ENCODE data around the gene CCDC127.

DNA sequence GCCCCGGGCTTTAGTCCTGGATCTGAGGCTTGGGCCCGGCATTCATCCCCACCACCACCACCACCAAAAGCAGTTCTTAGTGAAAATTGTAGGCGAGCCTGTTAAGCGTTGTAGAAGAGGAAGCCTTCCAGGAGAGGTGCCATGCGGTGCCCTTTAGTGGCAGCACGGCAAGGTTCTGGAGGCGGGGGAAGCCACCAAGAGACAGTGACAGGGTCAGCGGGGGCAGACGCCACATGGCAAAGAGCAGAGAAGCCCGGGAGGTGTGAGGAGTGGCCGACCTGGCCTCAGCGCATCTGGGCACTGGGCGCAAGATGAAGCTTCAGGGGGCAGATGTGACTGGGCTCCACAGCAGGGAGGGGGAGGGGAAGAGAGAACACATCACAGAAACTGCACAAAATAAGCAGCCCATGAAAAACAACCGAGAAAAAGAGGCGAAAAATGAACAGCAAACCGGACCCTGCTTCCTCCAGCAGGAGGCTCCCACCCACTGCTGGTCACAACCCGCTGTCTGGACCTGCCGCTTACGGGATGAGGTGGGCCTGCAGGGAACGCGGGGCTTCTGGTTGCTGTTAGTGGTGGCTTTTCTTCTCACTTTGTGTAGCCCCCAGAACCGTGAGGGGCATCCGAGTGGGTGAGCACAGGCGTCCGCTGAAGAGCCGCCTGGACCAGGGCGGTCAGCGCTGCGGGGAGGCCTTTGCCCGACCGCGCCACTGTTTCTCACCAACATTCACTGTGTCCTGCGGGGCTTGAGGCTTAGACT is 22.4 kb downstream of the CCDC127 start:
- TF ChIP-seq, protein P1, sequence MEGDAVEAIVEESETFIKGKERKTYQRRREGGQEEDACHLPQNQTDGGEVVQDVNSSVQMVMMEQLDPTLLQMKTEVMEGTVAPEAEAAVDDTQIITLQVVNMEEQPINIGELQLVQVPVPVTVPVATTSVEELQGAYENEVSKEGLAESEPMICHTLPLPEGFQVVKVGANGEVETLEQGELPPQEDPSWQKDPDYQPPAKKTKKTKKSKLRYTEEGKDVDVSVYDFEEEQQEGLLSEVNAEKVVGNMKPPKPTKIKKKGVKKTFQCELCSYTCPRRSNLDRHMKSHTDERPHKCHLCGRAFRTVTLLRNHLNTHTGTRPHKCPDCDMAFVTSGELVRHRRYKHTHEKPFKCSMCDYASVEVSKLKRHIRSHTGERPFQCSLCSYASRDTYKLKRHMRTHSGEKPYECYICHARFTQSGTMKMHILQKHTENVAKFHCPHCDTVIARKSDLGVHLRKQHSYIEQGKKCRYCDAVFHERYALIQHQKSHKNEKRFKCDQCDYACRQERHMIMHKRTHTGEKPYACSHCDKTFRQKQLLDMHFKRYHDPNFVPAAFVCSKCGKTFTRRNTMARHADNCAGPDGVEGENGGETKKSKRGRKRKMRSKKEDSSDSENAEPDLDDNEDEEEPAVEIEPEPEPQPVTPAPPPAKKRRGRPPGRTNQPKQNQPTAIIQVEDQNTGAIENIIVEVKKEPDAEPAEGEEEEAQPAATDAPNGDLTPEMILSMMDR (IDR thresholded peaks at IDR 0.05; ENCODE audit: insufficient read depth, low read depth, low read length): no peak
- no peak for TF ChIP-seq EZH2 (IDR thresholded peaks at IDR 0.05; ENCODE audit: insufficient read depth, low read length)
